H9 (cell line): ENCODE measurements around the gene HLA-DRA. TPM values are rescaled to one million over a fixed set of nuclear protein-coding genes. Genes with fewer than 3 reads are reported as not detected.

ENCODE experiments used
- DNase-seq: peaks from one replicate; pipeline ENCODE4 v3.0.0-alpha.2; 2017
- H2AFZ ChIP-seq: one replicate; pipeline ENCODE4 v1.6.1; 2013; ENCODE audit warnings: mild to moderate bottlenecking, low read length, control low read depth, moderate library complexity
- H2AK5ac ChIP-seq: 2 replicates; pipeline ENCODE4 v1.6.1; 2013; ENCODE audit warnings: low read length, control low read depth, mixed read lengths; ENCODE audit not compliant: insufficient read length
- H2BK120ac ChIP-seq: one replicate; pipeline ENCODE4 v1.6.1; 2013; ENCODE audit warnings: low read depth, mild to moderate bottlenecking, low read length, control low read depth, inconsistent platforms; ENCODE audit not compliant: poor library complexity, severe bottlenecking
- H2BK12ac ChIP-seq: 2 replicates; pipeline ENCODE4 v1.6.1; 2013; ENCODE audit warnings: low read length, control low read depth, mixed read lengths, low read depth; ENCODE audit not compliant: insufficient read length
- H2BK15ac ChIP-seq: 2 replicates; pipeline ENCODE4 v1.6.1; 2013; ENCODE audit warnings: low read depth, low read length, control low read depth
- H2BK20ac ChIP-seq: one replicate; pipeline ENCODE4 v1.6.1; 2013; ENCODE audit warnings: low read depth, mild to moderate bottlenecking, low read length, control low read depth, inconsistent platforms; ENCODE audit not compliant: poor library complexity, severe bottlenecking
- H2BK5ac ChIP-seq: 2 replicates; pipeline ENCODE4 v1.6.1; 2013; ENCODE audit warnings: low read length, control low read depth, mixed read lengths; ENCODE audit not compliant: insufficient read length
- H3K14ac ChIP-seq: 2 replicates; pipeline ENCODE4 v1.6.1; 2013; ENCODE audit warnings: low read length, control low read depth; ENCODE audit not compliant: insufficient read depth
- H3K18ac ChIP-seq: 2 replicates; pipeline ENCODE4 v1.6.1; 2013; ENCODE audit warnings: low read depth, mild to moderate bottlenecking, mixed read lengths, low read length, control low read depth; ENCODE audit not compliant: insufficient read length
- H3K23ac ChIP-seq: 2 replicates; pipeline ENCODE4 v1.6.1; 2013; ENCODE audit warnings: low read length, control low read depth, mixed read lengths, low read depth; ENCODE audit not compliant: insufficient read length
- H3K23me2 ChIP-seq: 2 replicates; pipeline ENCODE4 v1.6.1; 2013; ENCODE audit warnings: low read depth, mild to moderate bottlenecking, mixed read lengths, low read length, control low read depth; ENCODE audit not compliant: insufficient read length, poor library complexity, severe bottlenecking
- H3K27ac ChIP-seq: 2 replicates; pipeline ENCODE4 v1.5.1; 2013; ENCODE audit warnings: low read length, control low read depth, mixed read lengths, low read depth; ENCODE audit not compliant: insufficient read length
- H3K27me3 ChIP-seq: 2 replicates; pipeline ENCODE4 v1.6.1; 2013; ENCODE audit warnings: low read length, control low read depth, inconsistent platforms; ENCODE audit not compliant: insufficient read depth
- H3K4ac ChIP-seq: 2 replicates; pipeline ENCODE4 v1.6.1; 2013; ENCODE audit warnings: low read depth, mild to moderate bottlenecking, control low read depth, inconsistent platforms, low read length, moderate library complexity
- H3K4me1 ChIP-seq: 2 replicates; pipeline ENCODE4 v1.6.1; 2013; ENCODE audit warnings: low read length, control low read depth, inconsistent platforms; ENCODE audit not compliant: insufficient read depth
- H3K4me2 ChIP-seq: 2 replicates; pipeline ENCODE4 v1.6.1; 2013; ENCODE audit warnings: low read length, control low read depth, mixed read lengths; ENCODE audit not compliant: insufficient read length, insufficient read depth
- H3K56ac ChIP-seq: 2 replicates; pipeline ENCODE4 v1.6.1; 2013; ENCODE audit warnings: low read depth, mild to moderate bottlenecking, mixed read lengths, low read length, control low read depth; ENCODE audit not compliant: insufficient read length
- H3K79me1 ChIP-seq: 2 replicates; pipeline ENCODE4 v1.6.1; 2013; ENCODE audit warnings: low read depth, mild to moderate bottlenecking, moderate library complexity, low read length, control low read depth, inconsistent platforms; ENCODE audit not compliant: insufficient read depth, poor library complexity, severe bottlenecking
- H3K79me2 ChIP-seq: 2 replicates; pipeline ENCODE4 v1.6.1; 2013; ENCODE audit warnings: low read length, control low read depth, inconsistent platforms; ENCODE audit not compliant: insufficient read depth
- H3K9ac ChIP-seq: 2 replicates; pipeline ENCODE4 v1.6.1; 2013; ENCODE audit warnings: low read length, control low read depth, mixed read lengths; ENCODE audit not compliant: insufficient read length; ENCODE audit errors: extremely low read depth
- H3K9me3 ChIP-seq: one replicate; pipeline ENCODE4 v1.6.1; 2013; ENCODE audit warnings: low read depth, low read length, inconsistent platforms; ENCODE audit not compliant: control insufficient read depth
- H3T11ph ChIP-seq: one replicate; pipeline ENCODE4 v1.6.1; 2013; ENCODE audit warnings: mild to moderate bottlenecking, low read length, control low read depth, inconsistent platforms
- H4K20me1 ChIP-seq: one replicate; pipeline ENCODE4 v1.6.1; 2013; ENCODE audit not compliant: control insufficient read depth, insufficient read length, insufficient read depth
- H4K5ac ChIP-seq: 2 replicates; pipeline ENCODE4 v1.6.1; 2013; ENCODE audit warnings: low read depth, mild to moderate bottlenecking, mixed read lengths, low read length, control low read depth; ENCODE audit not compliant: insufficient read length
- H4K8ac ChIP-seq: replicated peaks from 2 replicates; pipeline ENCODE4 v1.6.1; 2013; ENCODE audit warnings: low read length, control low read depth, mixed read lengths, low read depth; ENCODE audit not compliant: insufficient read length
- H4K91ac ChIP-seq: 2 replicates; pipeline ENCODE4 v1.6.1; 2013; ENCODE audit warnings: low read depth, mild to moderate bottlenecking, moderate library complexity, mixed read lengths, low read length, control low read depth; ENCODE audit not compliant: insufficient read length
- H3K27ac Mint-ChIP-seq, 3 experiments: 2 replicates in 2 of 3; 3 replicates in 1 of 3; pipeline ENCODE4 v1.8.0; 2020 to 2021; ENCODE audit warnings: mixed read lengths in 3 of 3, mild to moderate bottlenecking in 1 of 3, moderate library complexity in 1 of 3
- H3K27me3 Mint-ChIP-seq: 2 replicates; pipeline ENCODE4 v1.8.0; 2021; ENCODE audit warnings: low read depth, mild to moderate bottlenecking, moderate library complexity, mixed read lengths
- H3K36me3 Mint-ChIP-seq, 3 experiments: 2 replicates in 2 of 3; 3 replicates in 1 of 3; pipeline ENCODE4 v1.8.0; 2020 to 2021; ENCODE audit warnings: low read depth in 3 of 3, mixed read lengths in 3 of 3; ENCODE audit not compliant: insufficient read depth in 1 of 3
- H3K4me1 Mint-ChIP-seq, 2 experiments: 2 replicates each; pipeline ENCODE4 v1.8.0; 2020; ENCODE audit warnings: mixed read lengths in 2 of 2
- H3K4me3 Mint-ChIP-seq, 2 experiments: 2 replicates in 1 of 2; 3 replicates in 1 of 2; pipeline ENCODE4 v1.8.0; 2020 to 2021; ENCODE audit warnings: mild to moderate bottlenecking in 2 of 2, mixed read lengths in 2 of 2, moderate library complexity in 1 of 2
- H3K9me3 Mint-ChIP-seq, 2 experiments: 2 replicates in 1 of 2; 3 replicates in 1 of 2; pipeline ENCODE4 v1.8.0; 2020; ENCODE audit warnings: mild to moderate bottlenecking in 2 of 2, mixed read lengths in 2 of 2, moderate library complexity in 1 of 2
- CTCF ChIP-seq: fragments of 200-600 bp; sonication (generic); conservative IDR thresholded peaks from 3 replicates; pipeline ENCODE4 v1.8.0; 2021; ENCODE audit warnings: antibody characterized with exemption, mild to moderate bottlenecking
- WGBS: extraction: QIAGEN DNeasy Blood & Tissue Kit; methylation state at CpG from one replicate; pipeline ENCODE4 v1.1.7; 2013; ENCODE audit warnings: missing lambda C conversion rate, low lambda C conversion rate, mixed read lengths; ENCODE audit not compliant: insufficient read length; ENCODE audit errors: extremely low coverage; 5-methylcytosine and 5-hydroxymethylcytosine counted together
- total RNA-seq: library from RNA; stranded (reverse); gene quantifications from 2 replicates; pipeline ENCODE4 v1.2.1, GENCODE V29; 2021

HLA-DRA gene
- total RNA-seq, 1 experiment from 2014 or later, result 3.1 TPM

- H3K4ac ChIP-seq, result no peak overlapping the region
- no peak overlapping the region for H4K5ac ChIP-seq
- Mint-ChIP-seq H3K9me3 (peaks cover 3 to 16% of the 10 kb centered on the region in 2 experiments; a peak in 4 of 5 replicates), H3K4me1 (peaks cover 2 to 6% of the 10 kb centered on the region in 2 experiments; a peak in 3 of 4 replicates), H3K36me3 (peaks cover 0 to 3% (median 3%) of the 10 kb centered on the region in 3 experiments; a peak in 2 of 7 replicates), H3K4me3 (no peak overlapping the region), H3K27ac (no peak overlapping the region), H3K27me3 (peaks cover 1% of the 10 kb centered on the region; the same call in 1 of the 2 replicates)
- H2BK20ac ChIP-seq, result no peak overlapping the region
- H3K4me2 ChIP-seq, result no peak overlapping the region
- H3K27ac ChIP-seq, result no peak overlapping the region
- H2BK15ac ChIP-seq, result no peak overlapping the region
- no peak overlapping the region for H3K18ac ChIP-seq
- H3K14ac ChIP-seq, result no peak overlapping the region
- H4K20me1 ChIP-seq, result no peaks in the 10 kb centered on the region
- H3K56ac ChIP-seq, result no peak overlapping the region
- no peak for TF ChIP-seq CTCF
- WGBS, result no CpG with 5 or more reads among the region's 1 CpG
- H3K9me3 ChIP-seq, result no peaks in the 10 kb centered on the region
- no peak overlapping the region for H3K9ac ChIP-seq
- no peak overlapping the region for H4K8ac ChIP-seq
- no peaks in the 10 kb centered on the region for H3K27me3 ChIP-seq
- no peak overlapping the region for H2BK5ac ChIP-seq
- no peaks in the 10 kb centered on the region for H3K79me2 ChIP-seq
- H2BK12ac ChIP-seq, result no peak overlapping the region
- no peak overlapping the region for H2BK120ac ChIP-seq
- H3K79me1 ChIP-seq, result no peaks in the 10 kb centered on the region
- DNase-seq, result no peak
- H3T11ph ChIP-seq, result no peak overlapping the region
- H3K4me1 ChIP-seq, result no peaks in the 10 kb centered on the region
- no peak overlapping the region for H4K91ac ChIP-seq
- H3K23ac ChIP-seq, result no peak overlapping the region
- no peak overlapping the region for H2AFZ ChIP-seq
- H3K23me2 ChIP-seq, result no peaks in the 10 kb centered on the region
- no peak overlapping the region for H2AK5ac ChIP-seq
These were observed 52.0 kb downstream of the HLA-DRA start for GRCh38 chr6:32491700-32492099.
